Lung (tissue), 12 donors: ENCODE data around the gene SLC35F3. TPM values are rescaled to one million over a fixed set of nuclear protein-coding genes. Genes with fewer than 3 reads are reported as not detected.

Source experiments
- ATAC-seq: fragments of 200-7000 bp; cut with Tn5 transposase; one replicate; pipeline ENCODE4 v1.9.1; 2020; ENCODE audit warnings: moderate number of reproducible peaks; ENCODE audit not compliant: insufficient read depth, low FRiP score
- DNase-seq, 3 donors: peaks; one replicate each; pipeline ENCODE4 v3.0.0-alpha.2; 2013 to 2017
- H3K27ac ChIP-seq, 2 donors: one replicate each; pipeline ENCODE4 v1.5.1; 2013; ENCODE audit warnings: mild to moderate bottlenecking in 2 of 2, moderate library complexity in 2 of 2, control low read depth in 1 of 2, inconsistent platforms in 1 of 2, low read depth in 1 of 2, low read length in 1 of 2
- H3K27me3 ChIP-seq, 3 donors: one replicate each; pipeline ENCODE4 v1.5.1; 2013; ENCODE audit warnings: low read length in 2 of 3; ENCODE audit not compliant: control insufficient read depth in 3 of 3, insufficient read depth in 3 of 3
- H3K36me3 ChIP-seq, 4 donors: one replicate each; pipeline ENCODE4 v1.5.1; 2013; ENCODE audit warnings: low read length in 4 of 4, mild to moderate bottlenecking in 1 of 4, moderate library complexity in 1 of 4; ENCODE audit not compliant: control insufficient read depth in 4 of 4, insufficient read depth in 4 of 4
- H3K4me1 ChIP-seq, 5 donors: one replicate each; pipeline ENCODE4 v1.5.1; 2013; ENCODE audit warnings: low read length in 5 of 5, mild to moderate bottlenecking in 2 of 5, moderate library complexity in 1 of 5; ENCODE audit not compliant: control insufficient read depth in 5 of 5, insufficient read depth in 5 of 5
- H3K4me3 ChIP-seq: one replicate; pipeline ENCODE4 v1.5.1; 2013; ENCODE audit warnings: mild to moderate bottlenecking, control low read depth, moderate library complexity
- H3K9ac ChIP-seq, 2 donors: one replicate each; pipeline ENCODE4 v1.5.1; 2013; ENCODE audit warnings: low read length in 2 of 2, control low read depth in 1 of 2; ENCODE audit not compliant: insufficient read depth in 1 of 2
- H3K9me3 ChIP-seq, 4 donors: one replicate each; pipeline ENCODE4 v1.5.1; 2013; ENCODE audit warnings: low read length in 3 of 4, mild to moderate bottlenecking in 1 of 4, moderate library complexity in 1 of 4; ENCODE audit not compliant: control insufficient read depth in 4 of 4, insufficient read depth in 3 of 4
- WGBS, 2 donors: extraction: QIAGEN DNeasy Blood & Tissue Kit; methylation state at CpG; one replicate each; pipeline ENCODE4 v1.1.7; 2013; 5-methylcytosine and 5-hydroxymethylcytosine counted together
- polyA plus RNA-seq, 2 donors: library from polyadenylated mRNA; stranded (reverse); fragments of 200-250 nt; gene quantifications; one replicate each; pipeline ENCODE4 v1.2.1, GENCODE V29; 2013
- total RNA-seq, 2 donors: library from RNA; depleted of rRNA in 1 of 2; stranded (reverse); fragments of >200 nt in 1 of 2; gene quantifications; one replicate each; pipeline ENCODE4 v1.2.1, GENCODE V29; 2014 to 2021
- TF ChIP-seq, protein P1 (sequence below): IDR thresholded peaks from 2 replicates; pipeline ENCODE4 v1.5.1; 2012; ENCODE audit warnings: mild to moderate bottlenecking; ENCODE audit errors: control extremely low read depth, extremely low read depth
- donor health status: control.
- donor health status: control.
- donor health status: Bipolar disorder and iron deficiency.
- donor health status: healthy.
- donor health status: DM: yes; HTN: yes; CAD: no.

Gene SLC35F3
- total and polyA plus RNA-seq, 4 donors: 0.09 to 1.4 (median 0.48) TPM

DNA sequence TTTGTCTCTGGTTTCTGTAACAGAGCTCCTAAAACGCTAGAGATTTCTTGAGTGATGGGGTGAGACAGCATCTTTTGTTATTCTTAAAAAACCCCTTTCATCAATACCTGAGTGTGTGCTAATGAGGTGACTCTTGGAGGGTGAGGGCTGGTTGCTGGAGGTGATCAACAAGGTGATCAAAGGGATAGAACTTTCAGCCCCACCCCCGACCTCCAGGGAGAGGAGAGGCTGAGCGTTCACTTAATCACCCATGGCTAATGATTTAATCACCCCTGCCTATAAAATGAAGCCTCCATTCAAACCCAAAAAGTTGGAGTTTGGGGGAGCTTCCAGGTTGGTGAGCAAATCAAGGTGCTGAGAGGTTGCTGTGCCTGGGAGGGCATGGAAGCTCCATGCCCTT is 175.4 kb downstream of the SLC35F3 start:
- no peak for ATAC-seq
- WGBS, 2 donors: 34 to 49% methylated on average over 3 of the region's 3 CpGs
- Histone ChIP-seq H3K27ac (no peak overlapping the region), H3K9me3 (no peaks in the 10 kb centered on the region), H3K27me3 (no peaks in the 10 kb centered on the region), H3K9ac (no peak overlapping the region), H3K36me3 (no peaks in the 10 kb centered on the region), H3K4me3 (no peak overlapping the region), H3K4me1 (no peaks in the 10 kb centered on the region)
- TF ChIP-seq, protein P1, sequence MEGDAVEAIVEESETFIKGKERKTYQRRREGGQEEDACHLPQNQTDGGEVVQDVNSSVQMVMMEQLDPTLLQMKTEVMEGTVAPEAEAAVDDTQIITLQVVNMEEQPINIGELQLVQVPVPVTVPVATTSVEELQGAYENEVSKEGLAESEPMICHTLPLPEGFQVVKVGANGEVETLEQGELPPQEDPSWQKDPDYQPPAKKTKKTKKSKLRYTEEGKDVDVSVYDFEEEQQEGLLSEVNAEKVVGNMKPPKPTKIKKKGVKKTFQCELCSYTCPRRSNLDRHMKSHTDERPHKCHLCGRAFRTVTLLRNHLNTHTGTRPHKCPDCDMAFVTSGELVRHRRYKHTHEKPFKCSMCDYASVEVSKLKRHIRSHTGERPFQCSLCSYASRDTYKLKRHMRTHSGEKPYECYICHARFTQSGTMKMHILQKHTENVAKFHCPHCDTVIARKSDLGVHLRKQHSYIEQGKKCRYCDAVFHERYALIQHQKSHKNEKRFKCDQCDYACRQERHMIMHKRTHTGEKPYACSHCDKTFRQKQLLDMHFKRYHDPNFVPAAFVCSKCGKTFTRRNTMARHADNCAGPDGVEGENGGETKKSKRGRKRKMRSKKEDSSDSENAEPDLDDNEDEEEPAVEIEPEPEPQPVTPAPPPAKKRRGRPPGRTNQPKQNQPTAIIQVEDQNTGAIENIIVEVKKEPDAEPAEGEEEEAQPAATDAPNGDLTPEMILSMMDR: no peak
- no peak for DNase-seq

DNA sequence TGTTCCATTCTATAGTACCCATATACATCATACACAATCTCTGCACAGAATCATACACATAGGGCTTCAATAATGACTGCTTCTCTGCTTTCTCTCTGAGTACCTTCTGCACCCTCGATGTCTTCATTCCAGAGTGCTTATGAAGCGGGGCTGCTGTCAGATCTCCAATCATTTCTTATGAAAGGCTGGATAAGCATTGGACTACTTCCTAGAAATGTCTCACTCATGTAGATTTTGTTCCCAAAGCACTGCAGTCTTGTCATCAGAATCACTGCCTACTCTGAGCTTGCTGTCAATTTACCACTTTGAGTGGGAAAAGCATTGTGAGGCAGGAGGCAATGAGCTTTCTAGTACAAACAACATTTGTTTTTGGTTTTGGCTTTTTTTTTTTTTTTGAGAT is 179.0 kb downstream of the SLC35F3 start:
- TF ChIP-seq, protein P1: no peak
- no peaks in the 10 kb centered on the region for H3K4me1 ChIP-seq
- peaks cover 0 to 4% (median 0%) of the 10 kb centered on the region in 3 donors for H3K27me3 ChIP-seq
- WGBS, 2 donors: 84 to 87% methylated on average over 2 of the region's 2 CpGs
- H3K27ac ChIP-seq: no peak overlapping the region
- H3K4me3 ChIP-seq: no peak overlapping the region
- no peak for DNase-seq
- H3K9ac ChIP-seq: no peak overlapping the region
- no peaks in the 10 kb centered on the region for H3K36me3 ChIP-seq
- no peaks in the 10 kb centered on the region for H3K9me3 ChIP-seq
- ATAC-seq: no peak

DNA sequence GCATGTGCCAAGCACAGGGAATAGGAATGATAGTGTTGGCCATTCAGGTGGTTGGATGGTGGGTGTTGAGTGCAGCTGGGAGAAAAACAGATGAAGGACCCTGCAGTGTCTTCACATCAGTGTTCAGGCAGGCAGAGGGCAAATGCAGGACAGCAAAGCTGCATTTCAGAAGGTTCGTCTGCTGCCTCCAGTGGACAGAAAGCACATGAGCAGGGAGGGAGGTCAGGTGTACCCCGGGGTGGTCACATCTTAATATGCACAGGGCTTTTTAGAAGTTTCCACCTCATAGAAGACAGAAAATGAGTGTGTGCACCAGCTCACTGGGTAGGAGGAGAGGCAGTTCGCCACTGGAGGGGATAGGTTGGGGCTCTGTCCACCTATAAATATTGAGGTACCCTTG is 184.9 kb downstream of the SLC35F3 start:
- H3K4me3 ChIP-seq: no peak overlapping the region
- no peak overlapping the region for H3K9ac ChIP-seq
- TF ChIP-seq, protein P1: no peak
- 76 to 88% methylated on average over 3 of the region's 3 CpGs for WGBS, 2 donors
- peaks cover 0 to 5% (median 0%) of the 10 kb centered on the region in 4 donors for H3K9me3 ChIP-seq
- peaks cover 0 to 18% (median 11%) of the 10 kb centered on the region in 5 donors for H3K4me1 ChIP-seq
- ATAC-seq (no peak), DNase-seq (no peak)
- no peaks in the 10 kb centered on the region for H3K36me3 ChIP-seq
- H3K27me3 ChIP-seq: peaks cover 0 to 4% (median 0%) of the 10 kb centered on the region in 3 donors
- no peak overlapping the region for H3K27ac ChIP-seq
